Measurements from ENCODE around the gene HHAT. TPM values are rescaled to one million over a fixed set of nuclear protein-coding genes. Genes with fewer than 3 reads are reported as not detected.

Gene HHAT
- total RNA-seq, 1 donor from 2014 or later, result 14.7 TPM

DNA sequence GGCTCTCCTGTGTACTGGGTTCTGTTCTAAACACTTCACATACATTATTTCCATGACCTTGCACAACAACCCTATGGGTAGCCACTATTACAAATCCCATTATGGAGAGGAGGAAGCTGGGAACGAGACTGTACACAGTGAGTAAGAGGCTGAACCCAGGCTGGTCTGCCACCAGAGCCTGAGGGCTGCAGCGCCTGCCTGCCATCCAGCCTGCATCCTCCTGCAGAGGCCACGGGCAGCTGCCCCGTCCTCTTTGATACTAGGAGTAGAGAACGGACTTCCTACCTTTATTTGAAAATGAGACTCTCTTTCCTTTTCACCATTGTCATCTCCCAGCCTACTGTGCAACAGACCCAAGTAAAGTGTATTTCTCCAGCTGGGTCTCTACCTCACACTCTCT, 370.0 kb downstream of the HHAT start:
- H3K4me1 Mint-ChIP-seq (ENCODE audit: low read depth), result peaks cover 1% of the 10 kb centered on the region
- H3K4me3 Mint-ChIP-seq (ENCODE audit: low read depth), result no peak overlapping the region
- TF ChIP-seq, protein P1, sequence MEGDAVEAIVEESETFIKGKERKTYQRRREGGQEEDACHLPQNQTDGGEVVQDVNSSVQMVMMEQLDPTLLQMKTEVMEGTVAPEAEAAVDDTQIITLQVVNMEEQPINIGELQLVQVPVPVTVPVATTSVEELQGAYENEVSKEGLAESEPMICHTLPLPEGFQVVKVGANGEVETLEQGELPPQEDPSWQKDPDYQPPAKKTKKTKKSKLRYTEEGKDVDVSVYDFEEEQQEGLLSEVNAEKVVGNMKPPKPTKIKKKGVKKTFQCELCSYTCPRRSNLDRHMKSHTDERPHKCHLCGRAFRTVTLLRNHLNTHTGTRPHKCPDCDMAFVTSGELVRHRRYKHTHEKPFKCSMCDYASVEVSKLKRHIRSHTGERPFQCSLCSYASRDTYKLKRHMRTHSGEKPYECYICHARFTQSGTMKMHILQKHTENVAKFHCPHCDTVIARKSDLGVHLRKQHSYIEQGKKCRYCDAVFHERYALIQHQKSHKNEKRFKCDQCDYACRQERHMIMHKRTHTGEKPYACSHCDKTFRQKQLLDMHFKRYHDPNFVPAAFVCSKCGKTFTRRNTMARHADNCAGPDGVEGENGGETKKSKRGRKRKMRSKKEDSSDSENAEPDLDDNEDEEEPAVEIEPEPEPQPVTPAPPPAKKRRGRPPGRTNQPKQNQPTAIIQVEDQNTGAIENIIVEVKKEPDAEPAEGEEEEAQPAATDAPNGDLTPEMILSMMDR (IDR thresholded peaks at IDR 0.05; ENCODE audit: unreplicated experiment), result no peak
- H3K27me3 Mint-ChIP-seq, result no peaks in the 10 kb centered on the region
- H3K36me3 Mint-ChIP-seq (ENCODE audit: insufficient read depth), result peaks cover 2% of the 10 kb centered on the region
- H3K9me3 Mint-ChIP-seq (ENCODE audit: low read depth), result no peaks in the 10 kb centered on the region
- no peak overlapping the region for H3K27ac Mint-ChIP-seq
- no peak for DNase-seq (ENCODE audit: low spot score, unreplicated experiment)

DNA sequence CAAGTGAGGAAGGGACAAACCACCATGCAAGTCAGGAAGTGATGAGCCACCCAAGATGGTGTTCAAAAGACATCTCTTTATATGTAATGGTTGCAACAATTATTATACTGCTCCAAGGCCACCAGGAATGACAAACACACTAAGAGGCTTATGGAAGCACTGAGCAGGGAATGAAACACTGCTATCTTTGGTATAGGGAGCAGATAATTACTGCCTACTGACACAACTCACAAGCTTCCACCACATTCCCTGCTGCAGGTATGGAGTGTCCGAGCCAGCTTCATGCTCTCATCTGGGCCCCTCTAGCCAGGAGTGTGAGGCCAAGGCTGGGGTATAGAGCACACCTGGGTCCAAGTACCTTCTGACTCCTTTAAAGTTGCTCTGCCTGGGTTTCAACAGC, 371.4 kb downstream of the HHAT start:
- H3K36me3 Mint-ChIP-seq (ENCODE audit: insufficient read depth), result peaks cover 2% of the 10 kb centered on the region
- DNase-seq (ENCODE audit: low spot score, unreplicated experiment), result no peak

DNA sequence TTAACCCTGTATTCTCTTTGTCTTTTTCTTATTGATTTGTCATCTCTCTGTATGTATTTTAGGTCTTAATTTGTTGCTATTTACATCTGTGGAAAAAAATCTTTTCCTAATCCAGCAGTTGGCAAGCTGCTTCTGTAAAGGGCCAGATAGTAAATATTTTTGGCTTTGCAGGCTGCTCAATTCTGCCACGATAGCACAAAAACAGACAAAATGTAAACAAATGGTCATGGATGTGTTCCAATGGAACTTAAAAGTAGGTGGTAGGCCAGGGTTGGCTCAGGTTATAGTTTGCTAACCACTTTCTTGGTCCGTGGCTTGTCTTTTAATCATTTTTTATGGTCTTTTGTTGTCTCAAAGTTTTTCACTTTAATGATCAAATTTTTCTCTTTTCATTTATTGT, 371.8 kb downstream of the HHAT start:
- H3K27ac Mint-ChIP-seq, result no peak overlapping the region
- no peak overlapping the region for H3K4me3 Mint-ChIP-seq (ENCODE audit: low read depth)
- H3K36me3 Mint-ChIP-seq (ENCODE audit: insufficient read depth), result peaks cover 2% of the 10 kb centered on the region

More for the DNA sequence above, 371.4 kb downstream of the HHAT start:
- H3K9me3 Mint-ChIP-seq (ENCODE audit: low read depth), result no peaks in the 10 kb centered on the region
- peaks cover 1% of the 10 kb centered on the region for H3K4me1 Mint-ChIP-seq (ENCODE audit: low read depth)
- H3K4me3 Mint-ChIP-seq (ENCODE audit: low read depth), result no peak overlapping the region
- TF ChIP-seq, protein P1 (IDR thresholded peaks at IDR 0.05; ENCODE audit: unreplicated experiment), result no peak
- no peaks in the 10 kb centered on the region for H3K27me3 Mint-ChIP-seq
- H3K27ac Mint-ChIP-seq, result no peak overlapping the region

DNA sequence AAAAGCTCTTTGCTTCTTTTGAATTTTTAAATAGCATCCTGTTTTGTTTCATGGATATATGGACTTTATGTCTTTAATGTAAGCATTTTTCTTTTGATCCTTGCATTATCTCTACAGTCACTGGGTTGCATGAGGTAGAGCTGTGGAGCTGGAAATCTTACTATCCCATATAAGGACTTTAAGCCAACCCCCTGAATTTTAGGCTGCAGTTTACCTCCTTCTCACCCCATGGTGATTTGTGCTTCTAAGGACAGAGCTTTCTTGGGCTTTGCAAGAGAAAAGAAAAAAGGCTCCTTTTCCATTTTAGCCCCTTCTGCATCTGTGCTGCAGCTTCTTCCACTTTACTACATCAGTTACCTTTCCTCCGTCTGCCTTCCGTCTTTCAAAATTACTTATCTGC, 373.8 kb downstream of the HHAT start:
- peaks cover 1% of the 10 kb centered on the region for H3K4me1 Mint-ChIP-seq (ENCODE audit: low read depth)
- peaks cover 2% of the 10 kb centered on the region for H3K36me3 Mint-ChIP-seq (ENCODE audit: insufficient read depth)
- no peak for DNase-seq (ENCODE audit: low spot score, unreplicated experiment)
- H3K9me3 Mint-ChIP-seq (ENCODE audit: low read depth), result no peaks in the 10 kb centered on the region
- H3K27ac Mint-ChIP-seq, result no peak overlapping the region
- no peaks in the 10 kb centered on the region for H3K27me3 Mint-ChIP-seq
- H3K4me3 Mint-ChIP-seq (ENCODE audit: low read depth), result no peak overlapping the region
- TF ChIP-seq, protein P1 (IDR thresholded peaks at IDR 0.05; ENCODE audit: unreplicated experiment), result no peak

More for the DNA sequence above, 371.8 kb downstream of the HHAT start:
- DNase-seq (ENCODE audit: low spot score, unreplicated experiment), result no peak
- H3K9me3 Mint-ChIP-seq (ENCODE audit: low read depth), result no peaks in the 10 kb centered on the region
- H3K27me3 Mint-ChIP-seq, result no peaks in the 10 kb centered on the region
- TF ChIP-seq, protein P1 (IDR thresholded peaks at IDR 0.05; ENCODE audit: unreplicated experiment), result no peak
- peaks cover 1% of the 10 kb centered on the region for H3K4me1 Mint-ChIP-seq (ENCODE audit: low read depth)

DNA sequence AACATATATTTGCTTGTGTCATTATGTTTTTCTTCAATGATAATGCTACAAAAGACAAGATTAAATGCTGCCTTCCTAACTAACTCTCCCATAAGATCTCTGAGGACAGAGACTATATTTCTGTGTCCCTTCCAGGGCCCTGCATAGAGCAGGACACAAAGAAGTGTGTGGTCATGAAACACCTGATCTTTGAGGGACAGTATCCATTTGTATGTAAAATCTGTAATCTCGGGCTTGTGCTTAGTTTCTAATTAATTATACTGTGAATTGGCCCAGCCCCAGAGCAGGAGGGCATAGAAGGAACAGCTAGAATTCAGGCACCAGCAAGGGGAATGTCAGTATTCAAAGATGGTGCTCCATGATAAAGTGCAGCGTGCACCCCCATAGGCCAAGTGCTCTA, 374.9 kb downstream of the HHAT start:
- Mint-ChIP-seq H3K27me3 (no peaks in the 10 kb centered on the region), H3K4me1 (ENCODE audit: low read depth) (peaks cover 1% of the 10 kb centered on the region), H3K4me3 (ENCODE audit: low read depth) (no peak overlapping the region), H3K27ac (no peak overlapping the region), H3K36me3 (ENCODE audit: insufficient read depth) (peaks cover 2% of the 10 kb centered on the region), H3K9me3 (ENCODE audit: low read depth) (no peaks in the 10 kb centered on the region)
- TF ChIP-seq, protein P1 (IDR thresholded peaks at IDR 0.05; ENCODE audit: unreplicated experiment), result no peak
- DNase-seq (ENCODE audit: low spot score, unreplicated experiment), result no peak
